ENCODE measurements around the gene BBOX1. TPM values are rescaled to one million over a fixed set of nuclear protein-coding genes. Genes with fewer than 3 reads are reported as not detected.

Gene BBOX1
- polyA plus RNA-seq, 1 donor from 2014 or later: not detected

DNA sequence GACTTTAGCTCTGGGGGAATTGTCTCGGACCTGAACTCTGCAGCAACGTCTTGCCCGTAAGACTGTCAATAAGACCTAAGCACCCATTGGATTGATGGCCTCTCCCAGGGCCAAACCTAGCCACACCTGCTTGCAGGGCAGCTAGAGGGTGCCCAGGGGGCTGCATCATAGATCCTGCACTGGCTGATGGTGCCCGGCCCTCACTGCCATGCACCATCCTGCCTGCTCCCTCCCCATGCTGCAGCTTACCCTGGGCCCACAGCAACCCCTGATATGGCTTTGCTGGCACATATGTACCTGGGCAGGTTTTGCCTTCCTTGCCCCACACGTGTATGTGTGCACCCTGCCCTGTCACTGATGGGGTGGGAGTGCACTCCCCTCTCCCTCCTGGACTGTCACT lies 8.9 kb upstream of the BBOX1 start:
- Histone ChIP-seq H3K9me2 (ENCODE audit: insufficient read depth, low read length) (no peaks in the 10 kb centered on the region), H3K4me2 (ENCODE audit: low read length) (no peak overlapping the region), H3K27me3 (ENCODE audit: insufficient read depth, low read depth, low read length) (no peaks in the 10 kb centered on the region), H3K4me3 (ENCODE audit: low read length) (no peak overlapping the region), H3K79me2 (replicated peaks; ENCODE audit: insufficient read depth, low read length) (no peaks in the 10 kb centered on the region), H2AFZ (ENCODE audit: low read depth, low read length) (no peak overlapping the region), H3K9me3 (ENCODE audit: low read length) (no peaks in the 10 kb centered on the region), H4K20me1 (ENCODE audit: insufficient read depth) (no peaks in the 10 kb centered on the region), H3K27ac (ENCODE audit: low read length) (no peak overlapping the region), H3K36me3 (ENCODE audit: insufficient read depth, low read length) (no peaks in the 10 kb centered on the region), H3K9ac (ENCODE audit: low read length) (no peak overlapping the region), H3F3A (ENCODE audit: insufficient read depth, low read length, poor library complexity, severe bottlenecking) (no peaks in the 10 kb centered on the region)
- TF ChIP-seq, protein P1, sequence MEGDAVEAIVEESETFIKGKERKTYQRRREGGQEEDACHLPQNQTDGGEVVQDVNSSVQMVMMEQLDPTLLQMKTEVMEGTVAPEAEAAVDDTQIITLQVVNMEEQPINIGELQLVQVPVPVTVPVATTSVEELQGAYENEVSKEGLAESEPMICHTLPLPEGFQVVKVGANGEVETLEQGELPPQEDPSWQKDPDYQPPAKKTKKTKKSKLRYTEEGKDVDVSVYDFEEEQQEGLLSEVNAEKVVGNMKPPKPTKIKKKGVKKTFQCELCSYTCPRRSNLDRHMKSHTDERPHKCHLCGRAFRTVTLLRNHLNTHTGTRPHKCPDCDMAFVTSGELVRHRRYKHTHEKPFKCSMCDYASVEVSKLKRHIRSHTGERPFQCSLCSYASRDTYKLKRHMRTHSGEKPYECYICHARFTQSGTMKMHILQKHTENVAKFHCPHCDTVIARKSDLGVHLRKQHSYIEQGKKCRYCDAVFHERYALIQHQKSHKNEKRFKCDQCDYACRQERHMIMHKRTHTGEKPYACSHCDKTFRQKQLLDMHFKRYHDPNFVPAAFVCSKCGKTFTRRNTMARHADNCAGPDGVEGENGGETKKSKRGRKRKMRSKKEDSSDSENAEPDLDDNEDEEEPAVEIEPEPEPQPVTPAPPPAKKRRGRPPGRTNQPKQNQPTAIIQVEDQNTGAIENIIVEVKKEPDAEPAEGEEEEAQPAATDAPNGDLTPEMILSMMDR (IDR thresholded peaks at IDR 0.05; ENCODE audit: poor library complexity, severe bottlenecking): no peak
- TF ChIP-seq MXI1 (conservative IDR thresholded peaks at IDR 0.05; ENCODE audit: poor library complexity, severe bottlenecking) (no peak), EZH2 (IDR thresholded peaks at IDR 0.05; ENCODE audit: borderline replicate concordance, insufficient read depth, low read length, poor library complexity, severe bottlenecking) (no peak), POLR2AphosphoS5 (IDR thresholded peaks at IDR 0.05) (no peak), TAF1 (IDR thresholded peaks at IDR 0.05; ENCODE audit: low read depth) (no peak), SMC3 (conservative IDR thresholded peaks at IDR 0.05; ENCODE audit: poor library complexity) (no peak), RAD21 (conservative IDR thresholded peaks at IDR 0.05) (no peak), EP300 (conservative IDR thresholded peaks at IDR 0.05; ENCODE audit: poor library complexity, severe bottlenecking) (no peak)
- TF ChIP-seq, protein P2, sequence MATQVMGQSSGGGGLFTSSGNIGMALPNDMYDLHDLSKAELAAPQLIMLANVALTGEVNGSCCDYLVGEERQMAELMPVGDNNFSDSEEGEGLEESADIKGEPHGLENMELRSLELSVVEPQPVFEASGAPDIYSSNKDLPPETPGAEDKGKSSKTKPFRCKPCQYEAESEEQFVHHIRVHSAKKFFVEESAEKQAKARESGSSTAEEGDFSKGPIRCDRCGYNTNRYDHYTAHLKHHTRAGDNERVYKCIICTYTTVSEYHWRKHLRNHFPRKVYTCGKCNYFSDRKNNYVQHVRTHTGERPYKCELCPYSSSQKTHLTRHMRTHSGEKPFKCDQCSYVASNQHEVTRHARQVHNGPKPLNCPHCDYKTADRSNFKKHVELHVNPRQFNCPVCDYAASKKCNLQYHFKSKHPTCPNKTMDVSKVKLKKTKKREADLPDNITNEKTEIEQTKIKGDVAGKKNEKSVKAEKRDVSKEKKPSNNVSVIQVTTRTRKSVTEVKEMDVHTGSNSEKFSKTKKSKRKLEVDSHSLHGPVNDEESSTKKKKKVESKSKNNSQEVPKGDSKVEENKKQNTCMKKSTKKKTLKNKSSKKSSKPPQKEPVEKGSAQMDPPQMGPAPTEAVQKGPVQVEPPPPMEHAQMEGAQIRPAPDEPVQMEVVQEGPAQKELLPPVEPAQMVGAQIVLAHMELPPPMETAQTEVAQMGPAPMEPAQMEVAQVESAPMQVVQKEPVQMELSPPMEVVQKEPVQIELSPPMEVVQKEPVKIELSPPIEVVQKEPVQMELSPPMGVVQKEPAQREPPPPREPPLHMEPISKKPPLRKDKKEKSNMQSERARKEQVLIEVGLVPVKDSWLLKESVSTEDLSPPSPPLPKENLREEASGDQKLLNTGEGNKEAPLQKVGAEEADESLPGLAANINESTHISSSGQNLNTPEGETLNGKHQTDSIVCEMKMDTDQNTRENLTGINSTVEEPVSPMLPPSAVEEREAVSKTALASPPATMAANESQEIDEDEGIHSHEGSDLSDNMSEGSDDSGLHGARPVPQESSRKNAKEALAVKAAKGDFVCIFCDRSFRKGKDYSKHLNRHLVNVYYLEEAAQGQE (IDR thresholded peaks at IDR 0.05; ENCODE audit: borderline replicate concordance): no peak

DNA sequence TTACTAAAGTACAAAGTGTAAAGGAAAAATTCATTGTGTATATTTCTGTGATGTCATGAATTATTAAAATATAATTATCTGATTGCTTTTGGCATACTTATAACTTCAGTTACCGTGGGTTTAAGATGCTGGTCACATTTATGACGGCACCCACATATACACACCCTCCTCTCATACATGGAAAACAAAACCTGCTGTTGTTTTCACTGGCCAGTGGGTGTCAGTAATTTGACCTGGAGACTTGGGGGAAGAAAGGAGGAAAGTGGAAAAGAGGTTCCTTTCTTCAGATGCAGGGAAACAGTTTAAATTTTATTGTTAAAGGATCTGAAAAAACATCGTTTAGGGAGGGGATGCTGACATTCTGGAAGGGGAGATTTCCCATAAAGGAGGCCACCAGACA lies 742 bp upstream of the BBOX1 start:
- Histone ChIP-seq H3K27me3 (ENCODE audit: insufficient read depth, low read depth, low read length) (no peaks in the 10 kb centered on the region), H3K4me3 (ENCODE audit: low read length) (no peak overlapping the region), H3K9ac (ENCODE audit: low read length) (no peak overlapping the region), H2AFZ (ENCODE audit: low read depth, low read length) (no peak overlapping the region), H3K4me2 (ENCODE audit: low read length) (no peak overlapping the region), H3K9me3 (ENCODE audit: low read length) (no peaks in the 10 kb centered on the region), H3F3A (ENCODE audit: insufficient read depth, low read length, poor library complexity, severe bottlenecking) (no peaks in the 10 kb centered on the region), H3K79me2 (replicated peaks; ENCODE audit: insufficient read depth, low read length) (no peaks in the 10 kb centered on the region), H3K36me3 (ENCODE audit: insufficient read depth, low read length) (no peaks in the 10 kb centered on the region), H4K20me1 (ENCODE audit: insufficient read depth) (no peaks in the 10 kb centered on the region), H3K27ac (ENCODE audit: low read length) (no peak overlapping the region), H3K9me2 (ENCODE audit: insufficient read depth, low read length) (no peaks in the 10 kb centered on the region)
- TF ChIP-seq, protein P2 (IDR thresholded peaks at IDR 0.05; ENCODE audit: borderline replicate concordance): no peak

All from neural cell (in vitro differentiated cells).